NT2/D1 (cell line): ENCODE results near the gene IMMT.

Experiments
- DNase-seq: peaks from one replicate; pipeline ENCODE4 v3.0.0-alpha.2; 2011; ENCODE audit warnings: low read depth, low spot score
- H3K27me3 ChIP-seq: 2 replicates; pipeline ENCODE4 v1.6.0; 2011; ENCODE audit warnings: mild to moderate bottlenecking; ENCODE audit not compliant: insufficient read length, insufficient read depth
- H3K36me3 ChIP-seq: 2 replicates; pipeline ENCODE4 v1.6.1; 2011; ENCODE audit warnings: mild to moderate bottlenecking, low read length, mixed read lengths; ENCODE audit not compliant: insufficient read depth, insufficient read length
- H3K4me1 ChIP-seq: 2 replicates; pipeline ENCODE4 v1.5.1; 2011; ENCODE audit not compliant: insufficient read depth, insufficient read length
- H3K4me3 ChIP-seq: 2 replicates; pipeline ENCODE4 v1.5.1; 2011; ENCODE audit warnings: low read depth; ENCODE audit not compliant: insufficient read length
- H3K9ac ChIP-seq: 2 replicates; pipeline ENCODE4 v1.6.0; 2011; ENCODE audit warnings: low read depth; ENCODE audit not compliant: insufficient read length
- H3K9me3 ChIP-seq: 2 replicates; pipeline ENCODE4 v1.5.1; 2011; ENCODE audit warnings: mild to moderate bottlenecking, low read length; ENCODE audit not compliant: insufficient read depth
- SUZ12 ChIP-seq: IDR thresholded peaks from 2 replicates; pipeline ENCODE4 v1.6.1; 2011; ENCODE audit not compliant: insufficient read length, insufficient read depth; ENCODE audit errors: extremely low read depth
- YY1 ChIP-seq: IDR thresholded peaks from 2 replicates; pipeline ENCODE4 v1.6.1; 2011; ENCODE audit not compliant: insufficient read length, insufficient read depth
- ZNF274 ChIP-seq: IDR thresholded peaks from 2 replicates; pipeline ENCODE4 v1.6.1; 2011; ENCODE audit warnings: mild to moderate bottlenecking, low read depth, low read length

The IMMT gene

GRCh38 chr2:86239326-86239725 is 44.1 kb upstream of the IMMT start:
- DNase-seq = no peak
- no peaks in the 10 kb centered on the region for H3K36me3 ChIP-seq
- H3K27me3 ChIP-seq = no peaks in the 10 kb centered on the region
- H3K9ac ChIP-seq = no peak overlapping the region
- H3K4me3 ChIP-seq = no peak overlapping the region
- TF ChIP-seq YY1 = no peak
- no peak for TF ChIP-seq ZNF274
- no peak for TF ChIP-seq SUZ12
- H3K4me1 ChIP-seq = no peaks in the 10 kb centered on the region
- H3K9me3 ChIP-seq = no peaks in the 10 kb centered on the region

GRCh38 chr2:86238354-86238753 is 43.1 kb upstream of the IMMT start:
- Histone ChIP-seq H3K9me3 (no peaks in the 10 kb centered on the region), H3K4me3 (no peak overlapping the region), H3K9ac (no peak overlapping the region), H3K36me3 (no peaks in the 10 kb centered on the region), H3K4me1 (peaks cover 2% of the 10 kb centered on the region), H3K27me3 (no peaks in the 10 kb centered on the region)
- no peak for DNase-seq
- TF ChIP-seq SUZ12 = no peak
- TF ChIP-seq ZNF274 = no peak
- TF ChIP-seq YY1 = no peak

- no peaks in the 10 kb centered on the region for H3K9me3 ChIP-seq
- no peak overlapping the region for H3K4me3 ChIP-seq
- no peaks in the 10 kb centered on the region for H3K27me3 ChIP-seq
- H3K36me3 ChIP-seq = no peaks in the 10 kb centered on the region
- H3K4me1 ChIP-seq = peaks cover 4% of the 10 kb centered on the region
- DNase-seq = no peak
- no peak overlapping the region for H3K9ac ChIP-seq
- TF ChIP-seq SUZ12 (no peak), ZNF274 (no peak), YY1 (no peak)
These were observed 41.9 kb upstream of the IMMT start for GRCh38 chr2:86237172-86237571.

GRCh38 chr2:86235196-86235980 is 40.1 kb upstream of the IMMT start:
- DNase-seq = no peak
- no peaks in the 10 kb centered on the region for H3K36me3 ChIP-seq
- peaks cover 10% of the 10 kb centered on the region for H3K4me1 ChIP-seq
- no peaks in the 10 kb centered on the region for H3K27me3 ChIP-seq
- TF ChIP-seq SUZ12 (no peak), ZNF274 (no peak), YY1 (no peak)
- no peak overlapping the region for H3K4me3 ChIP-seq
- H3K9ac ChIP-seq = no peak overlapping the region
- H3K9me3 ChIP-seq = no peaks in the 10 kb centered on the region

- TF ChIP-seq YY1 (no peak), SUZ12 (no peak), ZNF274 (no peak)
- no peak overlapping the region for H3K4me3 ChIP-seq
- no peaks in the 10 kb centered on the region for H3K36me3 ChIP-seq
- H3K27me3 ChIP-seq = no peaks in the 10 kb centered on the region
- no peak overlapping the region for H3K9ac ChIP-seq
- H3K9me3 ChIP-seq = no peaks in the 10 kb centered on the region
- peaks cover 10% of the 10 kb centered on the region for H3K4me1 ChIP-seq
- no peak for DNase-seq
These were observed 39.4 kb upstream of the IMMT start for GRCh38 chr2:86234563-86235131.

- no peaks in the 10 kb centered on the region for H3K27me3 ChIP-seq
- no peak for DNase-seq
- no peak overlapping the region for H3K4me3 ChIP-seq
- no peak for TF ChIP-seq SUZ12
- H3K9ac ChIP-seq = no peak overlapping the region
- no peaks in the 10 kb centered on the region for H3K9me3 ChIP-seq
- no peaks in the 10 kb centered on the region for H3K36me3 ChIP-seq
- H3K4me1 ChIP-seq = peaks cover 10% of the 10 kb centered on the region
These were observed 38.2 kb upstream of the IMMT start for GRCh38 chr2:86233436-86233835.

GRCh38 chr2:86232910-86233309 is 37.6 kb upstream of the IMMT start:
- H3K4me3 ChIP-seq = no peak overlapping the region
- no peak for DNase-seq
- TF ChIP-seq ZNF274 = no peak
- TF ChIP-seq SUZ12 = no peak
- no peak for TF ChIP-seq YY1
- H3K36me3 ChIP-seq = no peaks in the 10 kb centered on the region
- H3K9ac ChIP-seq = no peak overlapping the region
- no peaks in the 10 kb centered on the region for H3K27me3 ChIP-seq
- peaks cover 10% of the 10 kb centered on the region for H3K4me1 ChIP-seq
- H3K9me3 ChIP-seq = no peaks in the 10 kb centered on the region

GRCh38 chr2:86232373-86232784 is 37.1 kb upstream of the IMMT start:
- DNase-seq = no peak
- Histone ChIP-seq H3K4me3 (no peak overlapping the region), H3K4me1 (peaks cover 10% of the 10 kb centered on the region), H3K36me3 (no peaks in the 10 kb centered on the region), H3K27me3 (no peaks in the 10 kb centered on the region), H3K9ac (no peak overlapping the region), H3K9me3 (no peaks in the 10 kb centered on the region)
- no peak for TF ChIP-seq YY1
- no peak for TF ChIP-seq ZNF274
- TF ChIP-seq SUZ12 = no peak
